Spleen (tissue), 11 donors: Measurements from ENCODE around the gene KITLG. TPM values are rescaled to one million over a fixed set of nuclear protein-coding genes. Genes with fewer than 3 reads are reported as not detected.

Source experiments
- DNase-seq: peaks from one replicate; pipeline ENCODE4 v3.0.0-alpha.2; 2020
- H3K27ac ChIP-seq, 8 donors: fragments of 200-600 bp; sonication (generic) in 7 of 8; 1 replicate in 4 of 8; 2 replicates in 4 of 8; pipeline versions ENCODE4 v1.5.0 to v1.8.0; 2016 to 2021; ENCODE audit warnings: inconsistent platforms in 4 of 8, mild to moderate bottlenecking in 4 of 8, moderate library complexity in 1 of 8
- H3K27me3 ChIP-seq, 7 donors: fragments of 200-600 bp; sonication (generic) in 6 of 7; replicated peaks in 1 of 7; 1 replicate in 4 of 7; 2 replicates in 3 of 7; pipeline versions ENCODE4 v1.5.0 to v1.8.0; 2016 to 2021; ENCODE audit warnings: inconsistent platforms in 3 of 7, mild to moderate bottlenecking in 1 of 7
- H3K36me3 ChIP-seq, 6 donors: fragments of 200-600 bp; sonication (generic) in 5 of 6; 1 replicate in 4 of 6; 2 replicates in 2 of 6; pipeline versions ENCODE4 v1.5.0 to v1.8.0; 2016 to 2021; ENCODE audit warnings: inconsistent platforms in 2 of 6
- H3K4me1 ChIP-seq, 6 donors: fragments of 200-600 bp; sonication (generic) in 5 of 6; 1 replicate in 3 of 6; 2 replicates in 3 of 6; pipeline versions ENCODE4 v1.5.0 to v1.8.0; 2016 to 2021; ENCODE audit warnings: inconsistent platforms in 3 of 6
- H3K4me3 ChIP-seq, 8 donors: fragments of 200-600 bp; sonication (generic) in 7 of 8; 1 replicate in 4 of 8; 2 replicates in 4 of 8; pipeline versions ENCODE4 v1.5.0 to v1.8.0; 2016 to 2021; ENCODE audit warnings: inconsistent platforms in 4 of 8, mild to moderate bottlenecking in 4 of 8, moderate library complexity in 2 of 8
- H3K9me3 ChIP-seq, 8 donors: fragments of 200-600 bp; sonication (generic) in 7 of 8; 1 replicate in 4 of 8; 2 replicates in 4 of 8; pipeline versions ENCODE4 v1.5.0 to v1.8.0; 2016 to 2021; ENCODE audit warnings: inconsistent platforms in 4 of 8
- CTCF ChIP-seq, 11 experiments: fragments of 200-600 bp in 7 of 11; fragments of 450-650 bp in 4 of 11; sonication (generic) in 4 of 11; IDR thresholded peaks in 8 of 11; conservative IDR thresholded peaks in 3 of 11; 1 replicate in 7 of 11; 2 replicates in 4 of 11; pipeline versions ENCODE4 v1.4.0 to v1.8.0; 2016 to 2021; ENCODE audit warnings: antibody characterized with exemption in 11 of 11, inconsistent platforms in 4 of 11, mild to moderate bottlenecking in 1 of 11
- POLR2A ChIP-seq, 3 donors: fragments of 450-650 bp; IDR thresholded peaks; one replicate each; pipeline ENCODE4 v1.5.1; 2017; ENCODE audit warnings: antibody characterized with exemption in 3 of 3, mild to moderate bottlenecking in 1 of 3
- POLR2AphosphoS5 ChIP-seq, 3 donors: sonication (generic); formaldehyde crosslinking; IDR thresholded peaks; one replicate each; pipeline ENCODE4 v1.5.1; 2017; ENCODE audit warnings: antibody characterized with exemption in 3 of 3
- WGBS, 5 donors: extraction: QIAGEN DNeasy Blood & Tissue Kit in 3 of 5; methylation state at CpG; one replicate each; pipeline versions ENCODE4 v1.1.5 to v1.1.7; 2013 to 2018; 5-methylcytosine and 5-hydroxymethylcytosine counted together
- intact Hi-C: fragments of 100-400 bp; cut with DNase I; formaldehyde crosslinking; loops from one replicate; pipeline ENCODE4 v1.15.0; 2023; ENCODE audit warnings: low total_unique reads
- polyA plus RNA-seq, 3 donors: library from polyadenylated mRNA; stranded (reverse); fragments of 200-250 nt; gene quantifications; one replicate each; pipeline ENCODE4 v1.2.1, GENCODE V29; 2013
- total RNA-seq, 7 donors: library from RNA; depleted of rRNA in 3 of 7; stranded (reverse); fragments of >200 nt in 3 of 7; fragmentation: NEBNext Ultra II Directional in 4 of 7; extraction: Animal tissue kit (Norgen Biotek cat#: 25700) in 4 of 7; gene quantifications; one replicate each; pipeline versions ENCODE4 v1.1.0 to v1.2.1, GENCODE V29; 2016 to 2021
- donor health status: healthy with polysubstance abuse.
- donor health status: DM: no; HTN: no; CAD: no; lungs with moderate emphysema.
- donor health status: DM: no; HTN: no; CAD: no.
- donor health status: Bipolar disorder and iron deficiency.
- donor health status: healthy.
- donor health status: DM: no; HTN: no; CAD: no.
- donor health status: DM: yes; HTN: yes; CAD: no.

Gene KITLG
- total and polyA plus RNA-seq, 10 donors, result 0.74 to 8.2 (median 3.8) TPM

GRCh38 chr12:88625356-88625755 is 45.1 kb upstream of the KITLG start:
- Histone ChIP-seq H3K4me1 (no peaks in the 10 kb centered on the region), H3K27ac (no peak overlapping the region), H3K4me3 (no peak overlapping the region), H3K9me3 (no peaks in the 10 kb centered on the region), H3K27me3 (no peaks in the 10 kb centered on the region), H3K36me3 (no peaks in the 10 kb centered on the region)
- TF ChIP-seq POLR2A (IDR thresholded peaks at IDR 0.05) (no peak), POLR2AphosphoS5 (IDR thresholded peaks at IDR 0.05) (no peak), CTCF (IDR thresholded peaks at IDR 0.05 in 8 of 11, conservative IDR thresholded peaks at IDR 0.05 in 3 of 11) (no peak)
- WGBS, 5 donors, result 80 to 88% (median 84%) methylated on average over 7 of the region's 7 CpGs
- no peak for DNase-seq
- intact Hi-C loops, result no loop called here

DNA sequence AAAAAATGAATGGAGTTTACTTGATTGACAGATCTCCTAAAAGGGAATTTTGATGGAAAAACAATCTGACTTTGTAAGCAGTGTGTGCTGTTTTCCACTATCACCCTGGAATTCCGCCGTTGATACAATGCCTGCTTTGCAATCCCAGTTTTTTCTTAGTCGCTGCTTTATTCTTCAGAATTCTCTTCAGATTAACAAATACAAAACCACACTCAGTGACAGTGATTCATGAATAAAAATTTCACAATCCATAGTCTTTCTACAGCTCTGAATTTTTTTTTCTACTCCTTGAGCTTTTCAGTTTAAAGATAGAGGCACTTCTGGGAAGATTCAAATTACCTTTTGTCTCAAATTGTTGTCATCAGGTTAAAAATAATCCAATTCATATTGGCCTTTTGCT is 44.6 kb upstream of the KITLG start:
- H3K27me3 ChIP-seq, result no peaks in the 10 kb centered on the region
- intact Hi-C loops, result no loop called here

GRCh38 chr12:88623777-88624548 is 43.7 kb upstream of the KITLG start:
- Histone ChIP-seq H3K27ac (no peak overlapping the region), H3K4me1 (no peaks in the 10 kb centered on the region), H3K9me3 (no peaks in the 10 kb centered on the region), H3K27me3 (no peaks in the 10 kb centered on the region), H3K4me3 (no peak overlapping the region), H3K36me3 (no peaks in the 10 kb centered on the region)
- WGBS, 5 donors, result 66 to 74% (median 69%) methylated on average over 3 of the region's 3 CpGs
- no peak for TF ChIP-seq POLR2A (IDR thresholded peaks at IDR 0.05)
- TF ChIP-seq POLR2AphosphoS5 (IDR thresholded peaks at IDR 0.05), result no peak
- TF ChIP-seq CTCF (IDR thresholded peaks at IDR 0.05 in 8 of 11, conservative IDR thresholded peaks at IDR 0.05 in 3 of 11), result no peak
- no peak for DNase-seq
- intact Hi-C loops, result no loop called here

More for the DNA sequence above, 44.6 kb upstream of the KITLG start:
- H3K27ac ChIP-seq, result no peak overlapping the region
- no peaks in the 10 kb centered on the region for H3K4me1 ChIP-seq
- H3K9me3 ChIP-seq, result no peaks in the 10 kb centered on the region
- WGBS, 5 donors, result 83 to 92% (median 87%) methylated on average over 3 of the region's 3 CpGs
- no peak for DNase-seq
- TF ChIP-seq POLR2AphosphoS5 (IDR thresholded peaks at IDR 0.05), result no peak
- no peak for TF ChIP-seq CTCF (IDR thresholded peaks at IDR 0.05 in 8 of 11, conservative IDR thresholded peaks at IDR 0.05 in 3 of 11)
- TF ChIP-seq POLR2A (IDR thresholded peaks at IDR 0.05), result no peak
- H3K4me3 ChIP-seq, result no peak overlapping the region
- no peaks in the 10 kb centered on the region for H3K36me3 ChIP-seq

- no peak overlapping the region for H3K27ac ChIP-seq
- no peaks in the 10 kb centered on the region for H3K36me3 ChIP-seq
- intact Hi-C loops, result no loop called here
- H3K27me3 ChIP-seq, result no peaks in the 10 kb centered on the region
- DNase-seq, result no peak
- no peak overlapping the region for H3K4me3 ChIP-seq
- no peaks in the 10 kb centered on the region for H3K9me3 ChIP-seq
- WGBS, 5 donors, result 59 to 89% (median 85%) methylated on average over 1 of the region's 1 CpG
- no peak for TF ChIP-seq POLR2A (IDR thresholded peaks at IDR 0.05)
- TF ChIP-seq POLR2AphosphoS5 (IDR thresholded peaks at IDR 0.05), result no peak
- no peak for TF ChIP-seq CTCF (IDR thresholded peaks at IDR 0.05 in 8 of 11, conservative IDR thresholded peaks at IDR 0.05 in 3 of 11)
- no peaks in the 10 kb centered on the region for H3K4me1 ChIP-seq
Measured at GRCh38 chr12:88617352-88617751, 37.1 kb upstream of the KITLG start.
